IPS-NIHi7 (cell line): Measurements from ENCODE around the gene MRNIP.
"Not testable (repeated sequence)": the region's sequence is repeated elsewhere in the genome, so short reads cannot be mapped to it uniquely, and the experiment has no call there.

ENCODE experiments used
- DNase-seq: peaks from one replicate; pipeline ENCODE4 v3.0.0; 2012; ENCODE audit warnings: mixed read lengths; ENCODE audit errors: extremely low spot score

Gene MRNIP

GRCh38 chr5:179792612-179793467 lies 65.8 kb downstream of the MRNIP start:
- no peak for DNase-seq

DNA sequence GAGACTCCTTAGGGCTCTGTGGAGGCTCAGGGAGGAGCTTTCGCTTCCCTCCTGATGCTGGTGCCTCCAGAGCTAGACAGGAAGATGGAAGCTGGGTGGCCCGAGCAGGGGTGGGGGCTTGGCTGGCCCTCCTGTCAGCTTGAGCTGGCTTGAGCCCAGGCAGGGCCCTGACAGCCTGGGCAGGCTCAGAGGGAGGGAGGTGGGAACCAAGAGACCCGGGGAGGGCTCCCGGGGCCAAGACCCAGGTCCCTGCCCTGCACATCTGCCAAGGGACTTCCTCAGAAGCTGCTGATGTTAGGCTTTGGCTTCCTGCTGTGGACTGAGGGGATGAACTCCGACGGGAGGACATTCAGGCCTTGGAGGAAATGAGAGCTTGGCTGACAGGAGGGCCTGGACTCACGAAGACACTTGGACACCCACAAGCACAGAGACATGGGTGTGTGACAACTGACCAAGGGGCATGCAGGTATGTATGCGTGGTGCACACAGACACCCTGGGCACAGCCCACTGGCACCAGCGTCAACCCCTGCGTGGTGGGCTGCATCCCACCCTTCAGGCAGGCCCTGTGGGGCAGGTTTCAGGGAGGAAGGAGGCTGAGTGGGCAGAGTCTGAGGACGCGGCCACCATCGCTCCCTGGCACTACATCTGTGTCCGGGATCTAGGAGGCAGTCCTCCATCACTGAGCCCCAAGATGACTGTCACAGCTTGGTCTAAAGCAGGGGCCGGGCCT lies 66.6 kb downstream of the MRNIP start:
- DNase-seq: no peak

DNA sequence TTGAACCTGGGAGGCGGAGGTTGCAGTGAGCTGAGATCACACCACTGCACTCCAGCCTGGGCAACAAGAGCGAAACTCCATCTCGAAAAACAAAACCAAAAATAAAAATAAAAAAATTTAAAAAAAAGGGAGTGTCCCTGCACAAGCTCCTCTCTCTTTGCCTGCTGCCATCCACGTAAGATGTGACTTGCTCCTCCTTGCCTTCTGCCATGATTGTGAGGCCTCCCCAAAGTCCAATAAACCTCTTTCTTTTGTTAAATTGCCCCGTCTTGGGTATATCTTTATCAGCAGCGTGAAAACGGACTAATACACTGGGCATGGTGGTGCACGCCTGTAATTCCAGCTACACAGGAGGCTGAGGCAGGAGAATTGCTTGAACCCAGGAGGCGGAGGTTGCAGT lies 69.3 kb downstream of the MRNIP start:
- DNase-seq: not testable (repeated sequence)

DNA sequence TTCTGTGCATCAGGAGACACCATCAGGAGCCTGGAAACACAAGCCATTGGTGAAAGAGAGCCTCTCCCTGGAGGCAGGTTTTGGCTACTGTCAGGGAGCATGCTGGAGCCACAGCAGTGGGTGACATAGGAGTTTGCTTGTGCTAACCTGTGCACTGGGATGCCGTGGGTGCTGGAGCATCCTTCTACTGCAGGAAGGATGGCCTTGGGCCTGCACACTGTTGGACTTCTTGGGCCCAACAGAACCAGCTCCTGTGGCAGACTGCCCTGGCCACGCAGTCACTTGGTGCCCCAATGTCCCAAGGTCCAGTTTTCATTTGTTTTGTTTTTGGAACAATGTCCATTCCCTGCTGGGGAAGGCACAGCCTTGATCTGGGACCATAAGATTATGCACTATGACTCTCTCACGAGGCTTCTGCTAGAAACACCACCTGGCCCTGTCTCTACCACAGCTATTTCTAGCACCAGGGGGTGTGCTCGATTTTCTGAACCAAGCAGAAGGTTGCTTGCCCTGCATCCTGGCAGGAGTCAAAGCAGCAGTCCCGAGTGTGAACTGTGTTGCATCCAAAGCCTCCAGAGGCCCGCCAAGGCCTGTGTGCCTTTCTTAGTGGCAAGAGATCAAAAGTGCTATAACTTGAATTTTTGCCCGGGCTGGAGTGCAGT lies 70.3 kb downstream of the MRNIP start:
- no peak for DNase-seq
